ENCODE measurements around the gene ZBTB26. TPM values are rescaled to one million over a fixed set of nuclear protein-coding genes. Genes with fewer than 3 reads are reported as not detected.

Gene ZBTB26
- total and polyA plus RNA-seq, 5 donors, result 2.3 to 5.8 (median 4.9) TPM

- WGBS, result 75% methylated on average over 1 of the region's 1 CpG
- no peak overlapping the region for H3K27ac ChIP-seq (ENCODE audit: low read length)
- intact Hi-C loops (cut with DNase I), result no loop called here
- H3K27me3 ChIP-seq (ENCODE audit: control insufficient read depth, insufficient read depth), result no peaks in the 10 kb centered on the region
- DNase-seq (no peak), ATAC-seq (no peak)
- H3K4me3 ChIP-seq (ENCODE audit: low read length), result no peak overlapping the region
- peaks cover 5% of the 10 kb centered on the region for H3K4me1 ChIP-seq (ENCODE audit: control insufficient read depth, insufficient read depth, low read length)
- H3K9me3 ChIP-seq (ENCODE audit: control insufficient read depth, low read length), result no peaks in the 10 kb centered on the region
Measured at GRCh38 chr9:122946461-122947005, 15.2 kb upstream of the ZBTB26 start.

GRCh38 chr9:122944960-122945888, 13.9 kb upstream of the ZBTB26 start:
- no peak overlapping the region for H3K4me3 ChIP-seq (ENCODE audit: low read length)
- ATAC-seq (no peak), DNase-seq (no peak)
- intact Hi-C loops (cut with DNase I), result no loop called here
- H3K27me3 ChIP-seq (ENCODE audit: control insufficient read depth, insufficient read depth), result no peaks in the 10 kb centered on the region
- peaks cover 5% of the 10 kb centered on the region for H3K4me1 ChIP-seq (ENCODE audit: control insufficient read depth, insufficient read depth, low read length)
- no peak overlapping the region for H3K27ac ChIP-seq (ENCODE audit: low read length)
- 69% methylated on average over 4 of the region's 4 CpGs for WGBS
- H3K9me3 ChIP-seq (ENCODE audit: control insufficient read depth, low read length), result no peaks in the 10 kb centered on the region

- DNase-seq (no peak), ATAC-seq (peak; percentile 4 to 10)
- 9% methylated on average over 17 of the region's 17 CpGs for WGBS
- Histone ChIP-seq H3K27ac (ENCODE audit: low read length) (peak overlapping the region; percentile 71), H3K27me3 (ENCODE audit: control insufficient read depth, insufficient read depth) (no peaks in the 10 kb centered on the region), H3K9me3 (ENCODE audit: control insufficient read depth, low read length) (no peaks in the 10 kb centered on the region), H3K4me3 (ENCODE audit: low read length) (peak overlapping the region; percentile 85), H3K4me1 (ENCODE audit: control insufficient read depth, insufficient read depth, low read length) (peaks cover 3% of the 10 kb centered on the region)
- intact Hi-C loops (cut with DNase I), result no loop called here
Measured at GRCh38 chr9:122941582-122942234, 10.4 kb upstream of the ZBTB26 start.

GRCh38 chr9:122940749-122941581, 9.7 kb upstream of the ZBTB26 start, which contains the start of gene RABGAP1:
Gene RABGAP1 (plus strand): TSS chr9:122941020. CDS start chr9:122957060, 16,040 bp downstream.
- peaks cover 3% of the 10 kb centered on the region for H3K4me1 ChIP-seq (ENCODE audit: control insufficient read depth, insufficient read depth, low read length)
- H3K27ac ChIP-seq (ENCODE audit: low read length), result peak within 1 kb of the TSS; percentile 71

GRCh38 chr9:122940454-122940748, 9.1 kb upstream of the ZBTB26 start:
- Histone ChIP-seq H3K4me3 (ENCODE audit: low read length) (peak overlapping the region; percentile 1), H3K9me3 (ENCODE audit: control insufficient read depth, low read length) (no peaks in the 10 kb centered on the region), H3K4me1 (ENCODE audit: control insufficient read depth, insufficient read depth, low read length) (peaks cover 3% of the 10 kb centered on the region), H3K27me3 (ENCODE audit: control insufficient read depth, insufficient read depth) (no peaks in the 10 kb centered on the region), H3K27ac (ENCODE audit: low read length) (peak overlapping the region; percentile 3)
- intact Hi-C loops (cut with DNase I), result no loop called here
- 31% methylated on average over 6 of the region's 6 CpGs for WGBS
- no peak for ATAC-seq
- no peak for DNase-seq

More at GRCh38 chr9:122940749-122941581, 9.7 kb upstream of the ZBTB26 start, which contains the start of gene RABGAP1:
- intact Hi-C loops (cut with DNase I), result no loop called here
- Histone ChIP-seq H3K4me3 (ENCODE audit: low read length) (peak within 1 kb of the TSS; percentile 85), H3K27me3 (ENCODE audit: control insufficient read depth, insufficient read depth) (no peaks in the 10 kb centered on the region), H3K9me3 (ENCODE audit: control insufficient read depth, low read length) (no peaks in the 10 kb centered on the region)
- ATAC-seq (peak; percentile 99), DNase-seq (peak; percentile 100)
- under 1% methylated on average over 54 of the region's 54 CpGs for WGBS

- Histone ChIP-seq H3K27ac (ENCODE audit: low read length) (no peak overlapping the region), H3K9me3 (ENCODE audit: control insufficient read depth, low read length) (no peaks in the 10 kb centered on the region), H3K27me3 (ENCODE audit: control insufficient read depth, insufficient read depth) (no peaks in the 10 kb centered on the region), H3K4me3 (ENCODE audit: low read length) (no peak overlapping the region), H3K4me1 (ENCODE audit: control insufficient read depth, insufficient read depth, low read length) (peaks cover 3% of the 10 kb centered on the region)
- no peak for DNase-seq
- ATAC-seq, result no peak
- 85% methylated on average over 4 of the region's 4 CpGs for WGBS
- intact Hi-C loops (cut with DNase I), result no loop called here
Measured at GRCh38 chr9:122939601-122940000, 8.3 kb upstream of the ZBTB26 start.

- intact Hi-C loops (cut with DNase I), result no loop called here
- ATAC-seq (no peak), DNase-seq (no peak)
- no peak overlapping the region for H3K4me3 ChIP-seq (ENCODE audit: low read length)
- WGBS, result 73% methylated on average over 1 of the region's 1 CpG
- H3K4me1 ChIP-seq (ENCODE audit: control insufficient read depth, insufficient read depth, low read length), result peaks cover 2% of the 10 kb centered on the region
- H3K27ac ChIP-seq (ENCODE audit: low read length), result no peak overlapping the region
- no peaks in the 10 kb centered on the region for H3K27me3 ChIP-seq (ENCODE audit: control insufficient read depth, insufficient read depth)
- no peaks in the 10 kb centered on the region for H3K9me3 ChIP-seq (ENCODE audit: control insufficient read depth, low read length)
Measured at GRCh38 chr9:122936883-122937282, 5.6 kb upstream of the ZBTB26 start.

GRCh38 chr9:122936464-122936863, 5.2 kb upstream of the ZBTB26 start:
- WGBS, result 90% methylated on average over 5 of the region's 5 CpGs
- intact Hi-C loops (cut with DNase I), result no loop called here
- DNase-seq (no peak), ATAC-seq (no peak)
- Histone ChIP-seq H3K4me3 (ENCODE audit: low read length) (no peak overlapping the region), H3K27me3 (ENCODE audit: control insufficient read depth, insufficient read depth) (no peaks in the 10 kb centered on the region), H3K4me1 (ENCODE audit: control insufficient read depth, insufficient read depth, low read length) (peaks cover 2% of the 10 kb centered on the region), H3K27ac (ENCODE audit: low read length) (no peak overlapping the region), H3K9me3 (ENCODE audit: control insufficient read depth, low read length) (no peaks in the 10 kb centered on the region)

- H3K4me3 ChIP-seq (ENCODE audit: low read length), result peak overlapping the region; percentile 97
- no peak for ATAC-seq
- 23% methylated on average over 10 of the region's 10 CpGs for WGBS
- peaks cover 4% of the 10 kb centered on the region for H3K4me1 ChIP-seq (ENCODE audit: control insufficient read depth, insufficient read depth, low read length)
- DNase-seq, result no peak
- H3K27me3 ChIP-seq (ENCODE audit: control insufficient read depth, insufficient read depth), result no peaks in the 10 kb centered on the region
- intact Hi-C loops (cut with DNase I), result no loop called here
- peak overlapping the region; percentile 95 for H3K27ac ChIP-seq (ENCODE audit: low read length)
- no peaks in the 10 kb centered on the region for H3K9me3 ChIP-seq (ENCODE audit: control insufficient read depth, low read length)
Measured at GRCh38 chr9:122930541-122931225, 629 bp downstream of the ZBTB26 start.

GRCh38 chr9:122929796-122930354, 1.4 kb downstream of the ZBTB26 start:
- intact Hi-C loops (cut with DNase I), result no loop called here
- H3K27me3 ChIP-seq (ENCODE audit: control insufficient read depth, insufficient read depth), result no peaks in the 10 kb centered on the region
- ATAC-seq (no peak), DNase-seq (no peak)
- WGBS, result 81% methylated on average over 1 of the region's 1 CpG
- peaks cover 4% of the 10 kb centered on the region for H3K4me1 ChIP-seq (ENCODE audit: control insufficient read depth, insufficient read depth, low read length)
- no peak overlapping the region for H3K4me3 ChIP-seq (ENCODE audit: low read length)
- H3K27ac ChIP-seq (ENCODE audit: low read length), result no peak overlapping the region
- H3K9me3 ChIP-seq (ENCODE audit: control insufficient read depth, low read length), result no peaks in the 10 kb centered on the region
